SK-N-SH (cell line): ENCODE measurements around the gene OR2V1. TPM values are rescaled to one million over a fixed set of nuclear protein-coding genes. Genes with fewer than 3 reads are reported as not detected.

ENCODE experiments used
- CTCF ChIA-PET: fragments of 300-600, 350-600 bp; formaldehyde crosslinking; extraction: SDS; loops from one replicate; lab custom pipeline; 2021; lab: Yijun Ruan, JAX
- POLR2A ChIA-PET: fragments of 350-600 bp; sonication (Branson Sonifier 250); formaldehyde crosslinking; extraction: SDS; loops from one replicate; lab custom pipeline; 2020; ENCODE audit warnings: antibody characterized with exemption, inconsistent platforms; lab: Yijun Ruan, JAX
- DNase-seq: peaks from one replicate; pipeline ENCODE4 v3.0.0; 2012
- H2AFZ ChIP-seq: fragments of 200-600 bp; sonication (generic); 2 replicates; pipeline ENCODE4 v1.8.1; 2016; ENCODE audit warnings: antibody characterized with exemption, mild to moderate bottlenecking, low read depth
- H3F3A ChIP-seq: fragments of 200-600 bp; sonication (generic); replicated peaks from 2 replicates; pipeline ENCODE3; 2016; ENCODE audit warnings: antibody characterized with exemption, mild to moderate bottlenecking; ENCODE audit not compliant: insufficient read depth
- H3K27ac ChIP-seq, 2 experiments: fragments of 200-500 bp in 1 of 2; fragments of 200-600 bp in 1 of 2; sonication (Bioruptor generic) in 1 of 2; sonication (generic), shearing (Covaris generic) in 1 of 2; 2 replicates each; pipeline versions ENCODE4 v1.5.1 to v1.6.1; 2014 to 2016; ENCODE audit warnings: low read depth in 2 of 2, inconsistent platforms in 1 of 2, low read length in 1 of 2, mild to moderate bottlenecking in 1 of 2, mixed read lengths in 1 of 2
- H3K27me3 ChIP-seq: fragments of 200-600 bp; sonication (generic), shearing (Covaris generic); 2 replicates; pipeline ENCODE4 v1.6.1; 2016; ENCODE audit warnings: mixed run types; ENCODE audit not compliant: insufficient read depth
- H3K36me3 ChIP-seq, 2 experiments: fragments of 200-500 bp in 1 of 2; fragments of 200-600 bp in 1 of 2; sonication (Bioruptor generic) in 1 of 2; sonication (generic) in 1 of 2; replicated peaks in 1 of 2; 2 replicates each; pipeline versions ENCODE3 to v1.5.1; 2014 to 2016; ENCODE audit warnings: low read length in 1 of 2, mild to moderate bottlenecking in 1 of 2; ENCODE audit not compliant: insufficient read depth in 2 of 2, control insufficient read depth in 1 of 2
- H3K4me1 ChIP-seq, 2 experiments: fragments of 200-500 bp in 1 of 2; fragments of 200-600 bp in 1 of 2; sonication (Bioruptor generic) in 1 of 2; sonication (generic), shearing (Covaris generic) in 1 of 2; 2 replicates each; pipeline versions ENCODE4 v1.5.1 to v1.6.1; 2014 to 2016; ENCODE audit warnings: low read depth in 1 of 2, low read length in 1 of 2, mixed run types in 1 of 2; ENCODE audit not compliant: insufficient read depth in 2 of 2, control insufficient read depth in 1 of 2
- H3K4me2 ChIP-seq: fragments of 200-600 bp; sonication (generic), shearing (Covaris generic); 2 replicates; pipeline ENCODE4 v1.6.1; 2017; ENCODE audit warnings: mixed run types
- H3K4me3 ChIP-seq, 2 experiments: fragments of 200-500 bp in 1 of 2; fragments of 200-600 bp in 1 of 2; sonication (Bioruptor generic) in 1 of 2; sonication (generic), shearing (Covaris generic) in 1 of 2; 2 replicates each; pipeline versions ENCODE4 v1.5.1 to v1.8.1; 2014 to 2016; ENCODE audit warnings: low read depth in 2 of 2, inconsistent platforms in 1 of 2, low read length in 1 of 2, mild to moderate bottlenecking in 1 of 2, mixed read lengths in 1 of 2, moderate library complexity in 1 of 2
- H3K79me2 ChIP-seq: fragments of 200-600 bp; sonication (generic); 2 replicates; pipeline ENCODE4 v1.8.1; 2017; ENCODE audit warnings: mild to moderate bottlenecking; ENCODE audit not compliant: insufficient read depth
- H3K9ac ChIP-seq: fragments of 200-600 bp; sonication (generic); 2 replicates; pipeline ENCODE4 v1.6.1; 2017; ENCODE audit warnings: mixed run types
- H3K9me2 ChIP-seq: fragments of 200-600 bp; sonication (generic); 2 replicates; pipeline ENCODE4 v1.6.1; 2017; ENCODE audit warnings: mixed run types
- H3K9me3 ChIP-seq: fragments of 200-600 bp; sonication (generic); 2 replicates; pipeline ENCODE4 v1.6.1; 2017; ENCODE audit warnings: mixed run types, mild to moderate bottlenecking, moderate library complexity
- H4K20me1 ChIP-seq: fragments of 200-600 bp; sonication (generic); 2 replicates; pipeline ENCODE4 v1.6.1; 2017; ENCODE audit warnings: mild to moderate bottlenecking, mixed run types; ENCODE audit not compliant: insufficient read depth
- CTCF ChIP-seq: fragments of 200-600 bp; sonication (generic); IDR thresholded peaks from 2 replicates; pipeline ENCODE4 v1.6.1; 2017; ENCODE audit warnings: antibody characterized with exemption, mild to moderate bottlenecking, moderate library complexity
- FOSL2 ChIP-seq: IDR thresholded peaks from 2 replicates; pipeline ENCODE4 v1.4.0; 2012; ENCODE audit warnings: low read depth, mild to moderate bottlenecking, moderate library complexity, borderline replicate concordance
- FOXJ3 ChIP-seq: sonication (generic); formaldehyde crosslinking; IDR thresholded peaks from 2 replicates; pipeline ENCODE4 v1.5.1; 2020; ENCODE audit warnings: mild to moderate bottlenecking, missing genetic modification reagents
- FOXM1 ChIP-seq: IDR thresholded peaks from 2 replicates; pipeline ENCODE4 v1.4.0; 2012; ENCODE audit warnings: low read depth, mild to moderate bottlenecking
- IRF3 ChIP-seq: fragments of 150-350 bp; IDR thresholded peaks from 2 replicates; pipeline ENCODE4 v1.6.1; 2016; ENCODE audit warnings: mild to moderate bottlenecking, low read depth, low read length
- JUND ChIP-seq: IDR thresholded peaks from 2 replicates; pipeline ENCODE4 v1.4.0; 2012
- MEF2A ChIP-seq: IDR thresholded peaks from 2 replicates; pipeline ENCODE4 v1.4.0; 2012; ENCODE audit warnings: low read depth, borderline replicate concordance
- NRF1 ChIP-seq: IDR thresholded peaks from 2 replicates; pipeline ENCODE4 v1.6.1; 2012; ENCODE audit warnings: low read depth, mild to moderate bottlenecking, low read length
- POLR2AphosphoS5 ChIP-seq: IDR thresholded peaks from 2 replicates; pipeline ENCODE4 v1.6.1; 2012; ENCODE audit warnings: low read depth, low read length
- RAD21 ChIP-seq: IDR thresholded peaks from 2 replicates; pipeline ENCODE4 v1.6.1; 2012; ENCODE audit warnings: mild to moderate bottlenecking, low read length
- RFX5 ChIP-seq: IDR thresholded peaks from 2 replicates; pipeline ENCODE4 v1.6.1; 2012; ENCODE audit warnings: mild to moderate bottlenecking, improper control_type of control experiment, low read length
- RXRA ChIP-seq: IDR thresholded peaks from 2 replicates; pipeline ENCODE4 v1.4.0; 2012; ENCODE audit warnings: low read depth, mild to moderate bottlenecking, borderline replicate concordance
- TCF12 ChIP-seq: IDR thresholded peaks from 2 replicates; pipeline ENCODE4 v1.4.0; 2012
- WGBS: methylation state at CpG from one replicate; pipeline ENCODE4 v1.1.6; 2017; ENCODE audit warnings: low lambda C conversion rate; 5-methylcytosine and 5-hydroxymethylcytosine counted together
- polyA plus RNA-seq, 3 experiments: library from polyadenylated mRNA; depleted of rRNA; stranded (reverse); fragments of >200 nt; gene quantifications; 2 replicates each; pipeline ENCODE4 v1.2.3, GENCODE V29; 2012
- TF ChIP-seq, protein P1 (sequence below): fragments of 150-350 bp; IDR thresholded peaks from 2 replicates; pipeline ENCODE4 v1.6.1; 2017; ENCODE audit warnings: antibody characterized with exemption, low read length, low read depth, borderline replicate concordance
- TF ChIP-seq, protein P2 (sequence below): IDR thresholded peaks from 2 replicates; pipeline ENCODE4; 2012
- TF ChIP-seq, protein P3 (sequence below): IDR thresholded peaks from 2 replicates; pipeline ENCODE4 v1.4.0; 2012; ENCODE audit warnings: low read depth, borderline replicate concordance
- TF ChIP-seq, protein P4 (sequence below): IDR thresholded peaks from 2 replicates; pipeline ENCODE4 v1.6.1; 2012; ENCODE audit warnings: mild to moderate bottlenecking, low read depth, low read length, moderate library complexity

OR2V1 gene
- polyA plus RNA-seq, 1 of the 3 experiments (the other 2 are of a cell fraction): not detected

DNA sequence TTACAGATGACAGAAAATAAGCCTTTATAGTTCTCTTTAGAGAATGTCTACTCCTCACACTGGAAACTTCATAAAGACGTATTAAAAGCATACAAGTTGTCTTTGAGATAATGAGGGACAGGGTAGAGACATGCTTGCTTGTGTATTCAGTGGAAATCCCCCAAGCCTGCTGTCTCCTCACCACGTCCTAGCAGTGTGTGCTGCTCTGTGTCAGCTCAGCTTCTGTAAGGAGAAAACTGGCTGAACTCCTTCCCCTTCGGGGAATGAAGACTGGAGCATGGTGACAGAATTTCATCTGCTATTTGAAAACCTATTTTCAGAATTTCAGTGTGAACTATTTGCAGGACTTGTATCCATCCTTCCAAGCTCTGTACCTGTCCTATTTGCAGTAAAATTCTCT is 25.8 kb upstream of the OR2V1 start:
- no peaks in the 10 kb centered on the region for H3K9me2 ChIP-seq
- TF ChIP-seq IRF3 (no peak), JUND (no peak), RFX5 (no peak), POLR2AphosphoS5 (no peak)
- TF ChIP-seq, protein P1, sequence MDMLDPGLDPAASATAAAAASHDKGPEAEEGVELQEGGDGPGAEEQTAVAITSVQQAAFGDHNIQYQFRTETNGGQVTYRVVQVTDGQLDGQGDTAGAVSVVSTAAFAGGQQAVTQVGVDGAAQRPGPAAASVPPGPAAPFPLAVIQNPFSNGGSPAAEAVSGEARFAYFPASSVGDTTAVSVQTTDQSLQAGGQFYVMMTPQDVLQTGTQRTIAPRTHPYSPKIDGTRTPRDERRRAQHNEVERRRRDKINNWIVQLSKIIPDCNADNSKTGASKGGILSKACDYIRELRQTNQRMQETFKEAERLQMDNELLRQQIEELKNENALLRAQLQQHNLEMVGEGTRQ: no peak
- ChIA-PET POLR2A (no interaction called here), CTCF (interaction anchor here (1.6 kb wide), 1 partner anchor 288 kb away, joined by 5 read pairs; no protein-coding TSS in a partner anchor)
- no peaks in the 10 kb centered on the region for H3K36me3 ChIP-seq
- peaks cover 41% of the 10 kb centered on the region for H3K27me3 ChIP-seq
- peaks cover 0 to 17% of the 10 kb centered on the region in 2 experiments; a peak in 1 of 4 replicates for H3K4me1 ChIP-seq
- no peak for DNase-seq
- no peak overlapping the region for H3K27ac ChIP-seq
- H2AFZ ChIP-seq: no peak overlapping the region
- H3K9ac ChIP-seq: no peak overlapping the region
- peaks cover 14% of the 10 kb centered on the region for H3F3A ChIP-seq
- WGBS: 8% methylated on average over 3 of the region's 3 CpGs
- no peaks in the 10 kb centered on the region for H3K9me3 ChIP-seq
- H3K4me2 ChIP-seq: no peak overlapping the region
- no peaks in the 10 kb centered on the region for H4K20me1 ChIP-seq
- H3K4me3 ChIP-seq: no peak overlapping the region
- H3K79me2 ChIP-seq: no peaks in the 10 kb centered on the region

DNA sequence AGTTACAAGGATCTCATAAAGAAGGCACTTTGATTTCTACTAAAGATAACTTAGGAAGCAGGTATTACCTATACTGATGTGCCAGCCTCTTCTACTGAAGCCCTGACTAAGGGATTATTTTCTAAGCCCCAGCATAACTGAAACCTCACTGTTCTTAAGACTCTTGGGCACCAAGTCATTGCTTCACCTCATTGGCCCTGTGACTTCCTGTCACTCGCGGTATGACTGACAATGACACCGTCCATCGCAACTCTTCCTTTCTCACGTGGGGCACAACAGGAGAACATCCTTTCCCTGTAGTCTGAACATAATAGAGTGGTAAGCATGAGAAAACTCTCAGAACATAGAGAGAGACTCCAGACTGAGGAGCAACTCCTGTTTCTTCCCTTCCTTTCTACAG is 22.8 kb upstream of the OR2V1 start:
- CTCF ChIA-PET: interaction anchor here (1.4 kb wide), 1 partner anchor 19 kb away, joined by 4 read pairs; no protein-coding TSS in a partner anchor
- POLR2A ChIA-PET: no interaction called here
- Histone ChIP-seq H4K20me1 (no peaks in the 10 kb centered on the region), H3K9ac (no peak overlapping the region), H3K27me3 (peaks cover 68% of the 10 kb centered on the region), H2AFZ (no peak overlapping the region), H3K4me1 (no peaks in the 10 kb centered on the region; a peak in 1 of 4 replicates), H3K9me3 (no peaks in the 10 kb centered on the region), H3K4me3 (no peak overlapping the region), H3F3A (peaks cover 3% of the 10 kb centered on the region), H3K79me2 (no peaks in the 10 kb centered on the region), H3K27ac (no peak overlapping the region), H3K36me3 (no peaks in the 10 kb centered on the region), H3K9me2 (no peaks in the 10 kb centered on the region), H3K4me2 (no peak overlapping the region)
- DNase-seq: no peak
- WGBS: 65% methylated on average over 5 of the region's 5 CpGs
- no peak for TF ChIP-seq FOXJ3
- TF ChIP-seq CTCF: no peak
- no peak for TF ChIP-seq MEF2A
- no peak for TF ChIP-seq FOSL2
- no peak for TF ChIP-seq FOXM1
- no peak for TF ChIP-seq NRF1
- TF ChIP-seq, protein P2, sequence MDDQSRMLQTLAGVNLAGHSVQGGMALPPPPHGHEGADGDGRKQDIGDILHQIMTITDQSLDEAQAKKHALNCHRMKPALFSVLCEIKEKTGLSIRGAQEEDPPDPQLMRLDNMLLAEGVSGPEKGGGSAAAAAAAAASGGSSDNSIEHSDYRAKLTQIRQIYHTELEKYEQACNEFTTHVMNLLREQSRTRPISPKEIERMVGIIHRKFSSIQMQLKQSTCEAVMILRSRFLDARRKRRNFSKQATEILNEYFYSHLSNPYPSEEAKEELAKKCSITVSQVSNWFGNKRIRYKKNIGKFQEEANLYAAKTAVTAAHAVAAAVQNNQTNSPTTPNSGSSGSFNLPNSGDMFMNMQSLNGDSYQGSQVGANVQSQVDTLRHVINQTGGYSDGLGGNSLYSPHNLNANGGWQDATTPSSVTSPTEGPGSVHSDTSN: no peak
- TF ChIP-seq, protein P3, sequence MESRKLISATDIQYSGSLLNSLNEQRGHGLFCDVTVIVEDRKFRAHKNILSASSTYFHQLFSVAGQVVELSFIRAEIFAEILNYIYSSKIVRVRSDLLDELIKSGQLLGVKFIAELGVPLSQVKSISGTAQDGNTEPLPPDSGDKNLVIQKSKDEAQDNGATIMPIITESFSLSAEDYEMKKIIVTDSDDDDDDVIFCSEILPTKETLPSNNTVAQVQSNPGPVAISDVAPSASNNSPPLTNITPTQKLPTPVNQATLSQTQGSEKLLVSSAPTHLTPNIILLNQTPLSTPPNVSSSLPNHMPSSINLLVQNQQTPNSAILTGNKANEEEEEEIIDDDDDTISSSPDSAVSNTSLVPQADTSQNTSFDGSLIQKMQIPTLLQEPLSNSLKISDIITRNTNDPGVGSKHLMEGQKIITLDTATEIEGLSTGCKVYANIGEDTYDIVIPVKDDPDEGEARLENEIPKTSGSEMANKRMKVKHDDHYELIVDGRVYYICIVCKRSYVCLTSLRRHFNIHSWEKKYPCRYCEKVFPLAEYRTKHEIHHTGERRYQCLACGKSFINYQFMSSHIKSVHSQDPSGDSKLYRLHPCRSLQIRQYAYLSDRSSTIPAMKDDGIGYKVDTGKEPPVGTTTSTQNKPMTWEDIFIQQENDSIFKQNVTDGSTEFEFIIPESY: no peak
- TF ChIP-seq, protein P4, sequence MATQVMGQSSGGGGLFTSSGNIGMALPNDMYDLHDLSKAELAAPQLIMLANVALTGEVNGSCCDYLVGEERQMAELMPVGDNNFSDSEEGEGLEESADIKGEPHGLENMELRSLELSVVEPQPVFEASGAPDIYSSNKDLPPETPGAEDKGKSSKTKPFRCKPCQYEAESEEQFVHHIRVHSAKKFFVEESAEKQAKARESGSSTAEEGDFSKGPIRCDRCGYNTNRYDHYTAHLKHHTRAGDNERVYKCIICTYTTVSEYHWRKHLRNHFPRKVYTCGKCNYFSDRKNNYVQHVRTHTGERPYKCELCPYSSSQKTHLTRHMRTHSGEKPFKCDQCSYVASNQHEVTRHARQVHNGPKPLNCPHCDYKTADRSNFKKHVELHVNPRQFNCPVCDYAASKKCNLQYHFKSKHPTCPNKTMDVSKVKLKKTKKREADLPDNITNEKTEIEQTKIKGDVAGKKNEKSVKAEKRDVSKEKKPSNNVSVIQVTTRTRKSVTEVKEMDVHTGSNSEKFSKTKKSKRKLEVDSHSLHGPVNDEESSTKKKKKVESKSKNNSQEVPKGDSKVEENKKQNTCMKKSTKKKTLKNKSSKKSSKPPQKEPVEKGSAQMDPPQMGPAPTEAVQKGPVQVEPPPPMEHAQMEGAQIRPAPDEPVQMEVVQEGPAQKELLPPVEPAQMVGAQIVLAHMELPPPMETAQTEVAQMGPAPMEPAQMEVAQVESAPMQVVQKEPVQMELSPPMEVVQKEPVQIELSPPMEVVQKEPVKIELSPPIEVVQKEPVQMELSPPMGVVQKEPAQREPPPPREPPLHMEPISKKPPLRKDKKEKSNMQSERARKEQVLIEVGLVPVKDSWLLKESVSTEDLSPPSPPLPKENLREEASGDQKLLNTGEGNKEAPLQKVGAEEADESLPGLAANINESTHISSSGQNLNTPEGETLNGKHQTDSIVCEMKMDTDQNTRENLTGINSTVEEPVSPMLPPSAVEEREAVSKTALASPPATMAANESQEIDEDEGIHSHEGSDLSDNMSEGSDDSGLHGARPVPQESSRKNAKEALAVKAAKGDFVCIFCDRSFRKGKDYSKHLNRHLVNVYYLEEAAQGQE: no peak
- TF ChIP-seq POLR2AphosphoS5: no peak
- no peak for TF ChIP-seq RAD21
- no peak for TF ChIP-seq RXRA
- no peak for TF ChIP-seq TCF12
